ENCODE measurements around the gene RNU6-1.
A peak's percentile ranks its signal among the peaks of the same experiment; 100 is the strongest.

RNU6-1 gene

DNA sequence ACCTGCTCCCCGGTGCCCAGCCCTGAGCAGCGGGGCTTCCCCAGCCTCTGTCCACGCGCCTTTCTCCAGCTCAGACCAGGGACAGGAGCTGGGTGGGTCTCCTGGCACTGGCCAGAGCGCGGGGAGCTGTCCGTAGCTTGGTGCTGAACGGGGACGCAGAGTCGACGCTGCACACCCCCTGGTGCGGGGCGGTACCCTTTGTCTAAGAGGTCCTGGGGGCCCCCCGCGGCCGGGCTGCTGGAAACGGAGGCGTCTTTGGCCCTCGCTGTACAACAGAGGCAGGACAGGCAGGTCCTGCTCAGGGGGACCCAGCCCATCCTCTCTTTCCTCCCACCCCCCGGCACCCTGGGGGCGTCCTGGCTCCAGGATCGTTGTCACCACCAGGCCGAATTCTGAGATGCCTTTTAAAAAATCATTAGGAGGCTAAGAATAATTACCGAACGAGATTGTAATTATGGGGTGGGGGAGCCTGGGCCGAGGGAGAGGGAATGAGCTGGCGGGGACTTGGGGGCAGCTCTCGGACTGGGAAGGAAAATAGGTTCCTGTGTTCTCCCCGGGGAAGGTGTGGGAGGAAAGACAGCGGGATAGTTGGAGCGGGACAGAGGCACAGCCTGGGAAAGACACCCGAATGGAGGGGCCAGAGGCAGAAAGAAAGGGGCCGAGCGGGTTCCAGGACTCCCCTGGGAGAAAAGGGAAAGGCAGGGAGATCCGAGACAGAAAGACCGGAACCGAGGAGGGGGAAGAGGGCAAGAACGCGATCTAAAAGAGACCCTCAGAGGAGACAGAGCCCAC lies 18.7 kb downstream of the RNU6-1 start:
- peak; percentile 91 for DNase-seq (ENCODE audit: low spot score)

DNA sequence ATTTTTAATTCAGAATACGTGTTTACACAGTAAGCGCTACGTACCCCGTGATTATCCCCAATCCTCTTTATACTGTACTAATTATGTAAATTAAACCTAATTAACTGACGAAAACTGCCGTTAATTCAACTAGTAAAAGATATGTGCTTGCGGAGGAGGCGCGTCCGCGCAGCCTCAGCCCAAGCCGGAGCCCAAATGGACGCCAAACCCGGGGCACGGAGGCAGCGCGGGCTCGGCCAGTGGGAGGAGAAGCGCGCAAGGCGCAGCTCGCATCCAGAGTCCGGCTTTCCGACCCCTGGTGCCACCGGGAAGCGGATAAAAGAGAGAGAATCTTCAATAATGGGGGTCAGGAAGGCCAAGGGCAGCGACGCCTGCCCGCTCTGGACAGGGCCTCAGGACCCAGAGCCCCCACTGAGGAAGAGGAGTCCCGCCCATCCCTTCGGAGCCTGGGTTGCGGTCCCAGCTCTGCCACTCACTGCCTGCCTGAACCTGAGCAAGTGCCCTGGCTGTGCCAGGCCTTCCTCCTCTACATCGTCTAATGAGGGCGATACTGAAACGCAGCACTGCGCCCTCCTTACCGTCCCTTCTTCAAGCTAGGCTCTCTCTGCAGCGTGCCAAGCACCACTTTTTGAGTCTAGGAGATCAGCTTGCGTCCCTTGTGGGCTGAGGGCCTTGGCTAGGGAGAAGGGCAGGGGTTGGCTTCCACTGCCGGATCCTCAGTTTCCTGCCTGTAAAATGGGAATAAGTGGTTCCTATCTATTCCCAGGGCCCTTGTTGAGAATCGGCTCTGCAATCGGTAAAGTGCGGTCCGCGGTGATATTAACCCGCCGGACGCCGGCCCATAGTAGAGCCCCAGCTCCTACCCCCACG lies 19.5 kb downstream of the RNU6-1 start:
- peak; percentile 38 for DNase-seq (ENCODE audit: low spot score)

DNA sequence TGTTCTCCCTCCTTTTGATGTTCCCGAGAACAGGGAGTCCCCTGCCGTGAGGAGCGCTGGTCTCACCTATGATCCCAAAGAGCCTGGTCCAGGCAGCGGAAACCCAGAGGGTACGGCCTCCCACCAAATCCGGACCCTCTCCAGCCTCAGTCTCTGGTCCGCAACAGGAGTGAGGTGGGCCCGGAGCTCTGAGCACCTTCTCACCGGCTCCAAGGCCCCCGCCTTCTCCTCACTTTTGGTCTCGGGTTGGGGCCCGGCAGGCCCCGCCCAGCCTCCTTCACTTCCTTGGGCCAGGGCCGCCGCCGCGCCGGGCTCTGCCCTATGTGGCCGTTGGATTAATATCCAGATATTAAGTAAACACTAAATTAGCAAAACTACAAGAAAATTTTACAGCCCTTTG lies 20.2 kb downstream of the RNU6-1 start:
- peak; percentile 35 for DNase-seq (ENCODE audit: low spot score)

DNA sequence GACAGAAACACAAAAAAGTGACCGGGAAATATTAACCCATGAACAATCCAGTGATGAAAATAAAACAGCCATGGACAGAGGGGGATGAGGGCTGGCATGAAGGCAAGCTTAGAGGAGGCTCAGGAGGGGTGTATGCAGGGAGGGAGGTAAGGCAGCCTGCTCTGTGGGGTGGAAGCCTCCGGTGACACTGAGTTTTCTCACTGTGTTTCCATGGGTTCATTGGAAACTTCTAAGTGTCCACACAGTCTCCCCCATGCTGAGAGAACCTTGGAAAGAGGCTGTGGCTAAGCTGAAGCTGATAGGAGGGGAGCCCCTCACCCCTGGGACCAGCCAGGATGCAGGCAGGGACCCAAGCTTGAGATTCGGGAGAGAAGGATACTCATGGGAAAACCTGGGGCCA lies 21.4 kb downstream of the RNU6-1 start:
- no peak for DNase-seq (ENCODE audit: low spot score)

DNA sequence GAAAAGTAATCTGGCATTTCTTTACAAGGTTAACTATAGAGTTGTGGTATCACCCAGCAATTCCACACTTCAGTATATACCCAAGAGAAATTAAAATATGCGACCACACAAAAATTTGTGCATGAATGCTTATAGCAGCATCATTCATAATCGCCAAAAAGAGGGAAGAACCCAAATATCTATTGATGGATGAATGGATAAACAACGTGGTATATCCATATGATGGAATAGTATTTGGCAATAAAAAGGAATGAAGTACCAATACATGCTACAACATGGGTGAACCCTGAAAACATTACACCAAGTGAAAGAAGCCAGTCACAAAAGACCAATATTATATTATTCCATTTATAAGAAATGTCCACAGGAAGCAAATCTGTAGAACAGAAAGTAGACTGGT lies 23.2 kb downstream of the RNU6-1 start:
- no peak for DNase-seq (ENCODE audit: low spot score)

DNA sequence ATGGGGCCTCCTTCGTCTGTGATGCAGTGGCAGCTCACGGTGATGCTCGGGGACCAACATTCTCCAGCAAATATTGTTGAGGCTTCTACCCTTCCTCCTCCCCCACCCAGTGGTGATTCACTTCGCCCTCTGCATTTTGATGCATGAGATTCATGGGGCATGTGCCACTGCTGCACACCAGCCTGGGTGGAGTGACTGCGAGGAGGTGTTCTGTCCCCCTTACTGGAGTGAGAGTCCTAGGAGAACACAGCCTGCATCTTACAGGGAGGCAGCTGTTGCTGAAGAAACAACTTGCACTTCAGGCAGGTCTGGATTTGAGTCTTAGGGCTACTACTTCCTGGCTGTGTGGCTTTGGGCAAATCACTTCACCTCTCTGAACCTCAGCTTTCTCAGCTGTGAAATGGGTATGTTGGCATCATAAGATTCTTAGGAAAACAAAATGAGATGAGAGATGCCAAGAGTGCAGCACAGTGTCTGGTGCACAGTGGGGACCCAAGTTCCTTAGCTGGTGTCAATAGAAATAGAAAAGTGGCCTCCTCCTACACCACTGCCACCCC lies 24.7 kb downstream of the RNU6-1 start:
- DNase-seq (ENCODE audit: low spot score): no peak

DNA sequence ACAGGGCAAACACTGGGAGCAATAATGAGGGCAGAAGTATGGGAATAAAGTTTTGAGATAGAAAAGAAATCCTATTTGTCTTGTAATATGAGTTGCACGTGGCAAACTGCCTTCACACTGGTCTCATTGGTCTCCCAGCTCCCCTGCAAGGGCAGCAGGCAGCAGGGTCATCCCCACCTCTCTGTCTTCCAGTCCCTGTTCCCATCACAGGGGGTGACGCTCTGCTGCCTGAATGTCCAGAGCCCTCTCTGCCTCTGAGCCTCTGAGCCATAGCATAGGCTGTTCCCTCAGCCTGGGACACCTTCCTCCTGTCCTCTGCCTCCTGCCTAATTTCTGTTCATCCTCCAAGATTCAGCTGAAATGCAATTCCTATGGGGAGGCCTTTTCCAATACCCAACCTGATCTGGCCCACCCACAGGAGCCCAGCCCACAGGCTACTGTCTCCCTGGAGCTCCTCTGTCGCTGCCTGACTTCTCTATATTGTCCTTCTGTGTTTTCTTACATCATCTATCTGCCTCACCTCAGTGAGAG lies 26.7 kb downstream of the RNU6-1 start:
- DNase-seq (ENCODE audit: low spot score): no peak

DNA sequence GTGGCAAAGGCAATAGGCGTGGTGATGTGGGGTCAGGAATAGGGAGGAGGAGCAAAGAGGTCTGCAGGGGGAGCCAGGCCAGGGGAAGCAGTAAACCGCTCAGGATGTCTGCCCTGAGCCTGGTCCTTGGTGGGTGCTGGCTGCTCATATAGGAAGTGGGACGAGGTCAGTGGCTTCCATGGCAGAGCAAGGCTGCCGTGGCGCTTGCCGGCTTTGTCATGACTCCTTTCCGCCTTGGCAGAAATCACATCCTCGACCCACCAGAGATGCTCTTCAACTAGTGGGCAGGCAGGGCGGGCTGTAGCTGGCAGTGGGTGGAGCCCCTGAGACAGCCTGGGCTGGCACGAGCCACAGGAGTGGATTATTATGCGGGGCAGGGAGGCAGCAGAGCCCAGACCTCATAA lies 27.6 kb downstream of the RNU6-1 start:
- peak; percentile 32 for DNase-seq (ENCODE audit: low spot score)

DNA sequence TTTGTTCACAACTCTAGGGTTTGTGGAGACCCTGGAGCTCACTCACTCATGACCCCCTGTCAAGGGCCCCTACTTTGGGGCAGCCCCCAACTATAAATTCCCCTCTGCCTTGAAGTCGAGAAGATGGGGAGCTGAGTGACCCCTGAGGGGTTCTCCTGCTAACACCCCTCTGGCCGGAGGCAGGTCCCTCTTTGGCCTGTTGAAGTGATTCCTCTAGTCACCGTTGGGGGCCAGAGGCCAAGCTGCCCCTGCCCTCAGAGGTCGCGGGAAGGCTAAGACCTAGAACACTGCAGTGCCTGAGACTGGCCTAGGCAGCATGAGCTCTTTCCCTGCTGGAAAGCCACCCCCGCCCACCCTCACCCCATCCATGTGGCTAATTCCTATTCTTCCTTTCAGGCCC lies 30.0 kb downstream of the RNU6-1 start:
- no peak for DNase-seq (ENCODE audit: low spot score)

DNA sequence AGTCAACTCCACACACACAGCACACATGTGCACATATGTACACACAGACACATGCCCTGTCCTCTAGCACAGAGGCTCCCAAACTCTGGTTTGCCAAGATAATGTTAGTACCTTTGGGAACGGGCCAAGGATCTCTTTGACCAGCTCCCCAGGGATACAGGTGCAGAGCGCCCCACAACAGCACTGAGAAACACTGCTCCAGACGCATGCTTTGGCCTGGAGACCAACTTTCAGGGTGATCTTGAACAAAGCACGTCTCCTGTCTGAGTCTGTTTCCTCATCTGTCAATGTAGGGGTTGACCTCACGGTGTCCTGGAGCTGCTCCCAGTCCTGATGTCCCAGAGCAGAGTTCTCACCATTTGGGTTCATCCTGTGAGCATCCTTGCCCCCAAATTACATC lies 30.4 kb downstream of the RNU6-1 start:
- no peak for DNase-seq (ENCODE audit: low spot score)

DNA sequence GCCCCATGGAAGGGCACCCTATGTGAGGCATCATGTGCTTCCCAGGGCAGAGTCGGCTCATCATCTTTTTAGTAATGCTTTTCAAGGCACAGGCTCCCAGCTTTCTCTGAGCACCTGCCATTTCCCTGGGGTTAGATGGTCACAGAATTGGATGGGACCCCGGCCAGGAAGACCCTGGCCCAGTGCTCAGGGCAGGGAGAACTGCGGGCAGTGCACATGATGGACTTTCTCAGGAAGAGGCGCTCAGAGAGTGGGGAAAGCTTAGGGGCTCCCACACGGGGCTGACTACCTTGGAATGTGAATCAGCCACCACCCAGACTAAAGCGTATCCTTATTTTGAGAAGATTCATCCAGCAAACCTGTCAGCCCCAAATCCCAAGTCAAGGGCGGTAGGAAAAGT lies 31.0 kb downstream of the RNU6-1 start:
- no peak for DNase-seq (ENCODE audit: low spot score)

DNA sequence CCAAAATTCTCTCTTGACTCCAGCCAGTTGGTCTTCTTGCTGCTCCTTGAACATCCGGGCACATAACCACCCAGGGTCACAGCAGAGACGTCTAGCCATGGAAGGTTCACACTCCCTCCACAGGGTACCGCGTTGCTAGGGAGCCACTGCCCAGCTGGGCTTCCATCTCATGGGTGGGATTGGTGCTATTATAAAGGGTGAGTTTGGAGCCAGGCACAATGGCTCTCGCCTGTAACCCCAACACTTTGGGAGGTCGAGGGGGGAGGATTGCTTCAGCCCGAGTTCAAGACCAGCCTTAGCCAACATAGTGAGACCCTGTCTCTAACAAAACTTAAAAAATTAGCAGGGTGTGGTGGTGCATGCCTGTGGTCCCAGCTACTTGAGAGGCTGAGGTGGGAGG lies 32.0 kb downstream of the RNU6-1 start:
- no peak for DNase-seq (ENCODE audit: low spot score)

DNA sequence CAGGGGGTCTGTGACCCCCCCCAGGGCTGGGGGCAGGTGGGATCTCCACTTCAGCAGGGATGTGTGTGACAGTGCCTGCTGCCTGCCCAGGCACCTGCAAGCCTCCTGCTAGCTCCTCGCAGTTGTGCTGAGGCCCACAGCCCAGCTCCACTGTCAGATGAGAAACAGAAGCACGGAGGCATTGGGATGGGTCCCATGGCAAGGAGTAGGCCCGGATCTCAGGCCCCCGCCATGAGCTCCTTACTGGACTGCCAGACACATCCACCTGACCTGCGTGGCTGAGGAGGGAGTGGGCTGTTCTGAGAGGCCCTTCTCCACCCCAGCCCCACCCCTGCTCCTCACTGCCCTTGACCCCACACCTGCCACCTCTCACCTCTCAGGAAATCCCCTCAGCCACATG lies 32.7 kb downstream of the RNU6-1 start:
- no peak for DNase-seq (ENCODE audit: low spot score)

DNA sequence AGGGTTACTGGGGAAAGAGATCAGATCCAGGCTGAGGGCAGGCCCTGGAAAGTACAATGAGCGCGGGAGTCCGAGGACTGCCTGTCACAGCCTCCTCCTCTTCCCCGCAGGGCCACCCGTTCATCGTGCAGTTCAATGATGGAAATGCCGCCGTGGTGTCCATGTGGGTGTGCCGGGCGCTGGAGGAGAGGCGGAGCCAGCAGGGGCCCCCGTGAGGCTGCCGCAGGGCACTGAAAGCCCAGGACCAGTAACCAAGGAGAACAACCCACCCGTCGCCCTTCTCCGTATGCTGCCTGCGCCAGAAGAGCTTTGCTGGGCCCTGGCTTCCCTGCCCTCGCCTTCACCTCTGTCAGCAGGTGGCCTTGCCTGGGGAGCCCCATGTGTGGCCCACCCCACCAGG lies 33.3 kb downstream of the RNU6-1 start:
- no peak for DNase-seq (ENCODE audit: low spot score)

DNA sequence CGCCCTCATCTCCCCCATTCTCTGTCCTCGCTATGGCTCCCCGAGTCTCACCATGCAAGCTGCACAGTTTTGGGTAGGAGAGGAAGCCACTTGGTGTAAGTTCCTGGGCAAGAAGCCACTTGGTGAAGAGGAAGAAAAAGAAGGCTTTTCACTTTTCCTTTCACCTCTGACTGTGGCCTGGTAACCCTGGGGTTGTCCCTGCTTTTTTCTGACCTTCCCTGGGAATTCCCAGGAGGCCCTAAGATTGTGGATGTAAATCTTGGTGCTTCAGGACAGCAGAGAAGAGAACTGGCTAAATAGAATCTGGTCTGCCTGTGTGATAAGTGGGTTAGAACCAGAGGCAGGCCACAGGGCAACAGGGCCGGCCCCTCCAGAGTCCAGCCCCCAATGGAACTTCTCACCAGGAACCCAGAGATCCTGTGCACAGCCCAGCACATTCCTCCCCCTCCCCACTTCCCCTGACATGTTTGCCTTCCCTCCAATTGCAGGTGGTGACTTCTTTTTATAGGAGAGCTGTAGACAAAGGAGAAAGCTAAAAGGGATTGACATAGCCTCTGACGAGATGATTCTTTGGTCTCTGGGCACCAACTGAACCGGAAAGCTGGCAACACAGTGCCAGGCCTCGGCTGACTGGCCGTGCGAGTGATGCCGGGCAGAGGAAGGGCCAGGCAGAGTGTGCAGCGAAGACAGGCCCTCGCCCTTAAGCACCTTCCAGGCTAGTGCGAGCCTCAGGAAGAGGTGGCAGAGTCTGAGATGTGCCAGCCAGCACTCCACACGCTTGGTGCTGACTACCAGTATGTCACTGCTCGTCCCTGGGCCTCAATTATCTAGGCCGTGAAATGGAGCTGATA lies 34.0 kb downstream of the RNU6-1 start:
- peak; percentile 24 for DNase-seq (ENCODE audit: low spot score)

DNA sequence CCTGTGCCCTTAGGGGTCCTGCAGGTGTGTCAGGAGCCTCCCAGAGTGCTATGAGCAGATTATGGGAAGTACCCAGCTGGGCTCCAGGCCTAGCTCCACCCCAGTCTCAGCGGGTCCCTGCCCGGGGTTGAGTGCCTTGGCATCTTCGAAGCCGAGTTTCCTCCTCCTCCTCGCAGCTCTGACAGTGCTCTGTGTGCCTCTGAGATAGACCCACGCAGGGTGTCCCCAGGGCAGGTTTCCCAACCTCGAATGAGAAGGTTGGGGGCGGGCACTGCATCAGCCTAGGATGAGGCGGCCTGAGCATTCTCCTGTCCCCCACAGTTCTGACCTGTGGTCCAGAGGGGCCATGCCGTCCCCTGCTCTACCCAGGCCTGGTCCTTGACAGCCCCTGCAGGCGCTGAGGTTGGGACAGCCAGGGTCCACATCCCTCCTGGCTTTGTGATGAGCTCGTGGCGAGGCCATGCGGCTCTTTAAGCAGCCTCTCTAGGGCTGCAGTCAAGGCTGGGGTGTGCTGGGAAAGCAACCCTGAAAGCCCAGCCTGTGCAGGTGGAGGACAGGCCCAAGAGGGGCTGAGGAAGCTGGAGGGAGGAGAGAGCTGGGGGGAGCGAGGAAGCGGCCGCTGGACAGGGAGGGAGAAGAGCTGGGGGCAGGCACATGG lies 34.7 kb downstream of the RNU6-1 start:
- DNase-seq (ENCODE audit: low spot score): peak; percentile 17

DNA sequence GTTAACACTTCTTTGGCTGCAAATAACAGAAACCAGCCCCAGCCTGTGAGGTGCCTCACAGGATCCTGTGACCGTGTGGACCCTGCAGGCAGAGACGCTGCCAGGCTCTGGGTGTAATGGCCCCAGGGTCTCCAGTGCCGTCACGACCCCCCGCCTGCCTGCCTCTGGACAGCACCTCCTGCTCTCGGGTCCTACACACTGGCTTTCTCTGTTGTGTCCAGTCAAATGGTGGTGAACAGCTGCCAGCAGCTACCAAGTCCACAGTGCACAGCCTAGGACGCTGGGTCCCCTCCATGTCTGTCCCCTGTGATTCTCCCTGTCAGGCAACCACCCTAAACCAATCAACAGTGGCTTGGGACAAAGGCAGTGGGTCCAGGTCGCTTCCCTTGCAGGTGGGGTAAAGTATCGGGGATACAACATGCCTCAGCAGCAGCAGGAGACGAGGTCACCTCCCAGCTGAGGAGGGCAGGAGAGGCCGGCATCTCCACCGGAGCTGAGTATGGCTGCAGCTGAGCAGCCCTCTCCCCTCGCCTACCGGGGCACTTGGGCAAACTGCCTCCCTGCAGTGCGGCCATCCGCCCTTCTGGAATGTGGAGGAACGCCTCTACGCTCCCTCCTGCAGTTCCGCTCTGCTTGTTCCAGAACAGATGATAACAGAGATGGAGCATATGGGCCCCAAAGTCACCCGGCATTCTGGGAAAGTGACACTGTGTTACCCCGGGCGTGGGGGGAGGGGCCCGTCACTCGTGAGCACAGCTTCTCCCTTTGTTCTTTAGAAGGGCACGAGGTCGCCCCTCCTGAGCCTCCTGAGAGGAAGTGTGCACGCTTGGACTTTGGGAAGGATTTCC lies 35.6 kb downstream of the RNU6-1 start:
- peak; percentile 78 for DNase-seq (ENCODE audit: low spot score)

DNA sequence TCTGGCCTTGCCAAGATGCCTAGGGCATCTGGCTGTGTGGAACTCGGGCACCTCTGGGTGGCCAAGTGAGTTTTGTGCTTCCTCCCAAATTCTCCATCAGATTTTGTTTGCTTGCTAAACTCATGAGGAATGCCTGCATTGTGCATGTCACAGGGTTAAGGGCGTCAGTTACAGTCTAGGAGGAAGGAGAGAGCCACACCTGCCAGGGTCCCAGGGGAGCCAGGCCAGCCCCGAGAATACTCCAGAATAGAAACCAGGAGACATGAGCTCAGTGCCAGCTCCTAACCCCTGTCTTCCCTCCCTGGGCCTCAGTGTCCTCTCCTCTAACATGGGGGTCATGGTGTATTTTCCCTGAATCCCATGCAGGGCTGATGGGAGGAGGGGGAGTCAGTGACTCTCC lies 36.5 kb downstream of the RNU6-1 start:
- no peak for DNase-seq (ENCODE audit: low spot score)

DNA sequence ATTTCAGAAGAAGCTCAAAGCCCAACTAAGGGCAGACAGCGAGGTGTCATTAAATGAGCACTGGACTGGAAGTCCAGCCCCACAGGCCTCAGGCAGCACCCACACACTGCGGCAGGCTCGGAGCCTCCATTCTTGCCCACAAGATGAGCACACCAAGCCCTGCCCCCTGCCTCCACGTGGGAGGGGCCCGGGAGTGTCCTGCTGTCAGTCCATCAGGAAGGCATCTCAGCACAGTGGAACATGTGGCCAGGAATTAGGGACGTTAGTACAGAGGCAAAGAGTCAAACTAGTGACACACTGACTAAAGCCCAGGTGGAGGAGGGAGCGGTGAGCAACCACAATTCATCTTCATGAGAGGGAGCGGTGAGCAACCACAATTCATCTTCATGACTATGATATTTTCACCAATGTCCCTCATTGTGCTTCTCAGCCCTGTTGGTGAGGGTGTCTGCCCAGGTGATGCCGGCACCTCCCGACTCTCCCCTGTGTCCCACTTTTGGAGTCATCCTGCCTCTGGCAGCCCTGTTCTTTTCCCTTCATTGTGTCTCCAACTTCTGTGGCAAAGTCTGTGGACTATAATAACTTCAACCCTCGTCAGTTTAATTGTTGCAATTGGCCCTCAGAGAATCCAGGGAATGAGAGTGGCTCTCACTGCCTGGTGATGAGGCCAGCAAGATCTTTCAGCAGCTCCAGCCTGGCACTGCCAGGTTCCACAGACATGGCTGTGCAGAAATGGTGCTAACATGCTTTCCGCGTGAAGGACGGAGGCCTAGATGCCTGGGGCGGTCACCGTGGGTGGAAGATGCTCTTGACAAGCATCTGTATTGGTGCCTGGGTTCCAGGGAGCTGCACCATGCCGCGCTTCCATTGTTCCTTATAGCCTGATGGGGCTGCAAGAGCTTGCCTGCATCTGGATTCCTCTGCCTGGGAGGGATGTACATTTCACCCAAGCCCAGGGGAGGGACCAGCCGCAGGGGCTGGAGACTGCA lies 37.6 kb downstream of the RNU6-1 start:
- DNase-seq (ENCODE audit: low spot score): no peak
